HG03469 (cell line): ENCODE results near the gene RNU2-63P.
"Not testable (repeated sequence)": the region's sequence is repeated elsewhere in the genome, so short reads cannot be mapped to it uniquely, and the experiment has no call there.

Experiments used
- ATAC-seq: cut with Tn5 transposase; IDR thresholded peaks from one replicate; pipeline ENCODE4 v1.9.1; 2021; ENCODE audit warnings: mild to moderate bottlenecking, moderate library complexity, moderate number of reproducible peaks; ENCODE audit not compliant: unreplicated experiment

The RNU2-63P gene

GRCh38 chr2:87987473-87987872 lies 28.9 kb downstream of the RNU2-63P start:
- not testable (repeated sequence) for ATAC-seq

GRCh38 chr2:87985902-87986301 lies 30.4 kb downstream of the RNU2-63P start:
- not testable (repeated sequence) for ATAC-seq

GRCh38 chr2:87981182-87981581 lies 35.2 kb downstream of the RNU2-63P start:
- ATAC-seq = not testable (repeated sequence)

GRCh38 chr2:87972385-87972784 lies 44.0 kb downstream of the RNU2-63P start:
- ATAC-seq = not testable (repeated sequence)
